Breast epithelium (tissue), 3 donors: ENCODE data around the gene CCDC170.

Experiments
- POLR2A ChIP-seq: fragments of 450-650 bp; IDR thresholded peaks from one replicate; pipeline ENCODE4 v1.6.1; 2016; ENCODE audit warnings: antibody characterized with exemption, mild to moderate bottlenecking, moderate library complexity
- POLR2AphosphoS5 ChIP-seq, 3 donors: sonication (generic); formaldehyde crosslinking; IDR thresholded peaks; one replicate each; pipeline ENCODE4 v1.6.1; 2017; ENCODE audit warnings: antibody characterized with exemption in 3 of 3
- TF ChIP-seq, protein P1 (sequence below), 3 donors: fragments of 450-650 bp; IDR thresholded peaks; one replicate each; pipeline ENCODE4 v1.5.1; 2016 to 2017; ENCODE audit warnings: antibody characterized with exemption in 3 of 3, mild to moderate bottlenecking in 3 of 3, moderate library complexity in 3 of 3

GRCh38 chr6:151664390-151664789 lies 170.6 kb downstream of the CCDC170 start:
- TF ChIP-seq, protein P1, sequence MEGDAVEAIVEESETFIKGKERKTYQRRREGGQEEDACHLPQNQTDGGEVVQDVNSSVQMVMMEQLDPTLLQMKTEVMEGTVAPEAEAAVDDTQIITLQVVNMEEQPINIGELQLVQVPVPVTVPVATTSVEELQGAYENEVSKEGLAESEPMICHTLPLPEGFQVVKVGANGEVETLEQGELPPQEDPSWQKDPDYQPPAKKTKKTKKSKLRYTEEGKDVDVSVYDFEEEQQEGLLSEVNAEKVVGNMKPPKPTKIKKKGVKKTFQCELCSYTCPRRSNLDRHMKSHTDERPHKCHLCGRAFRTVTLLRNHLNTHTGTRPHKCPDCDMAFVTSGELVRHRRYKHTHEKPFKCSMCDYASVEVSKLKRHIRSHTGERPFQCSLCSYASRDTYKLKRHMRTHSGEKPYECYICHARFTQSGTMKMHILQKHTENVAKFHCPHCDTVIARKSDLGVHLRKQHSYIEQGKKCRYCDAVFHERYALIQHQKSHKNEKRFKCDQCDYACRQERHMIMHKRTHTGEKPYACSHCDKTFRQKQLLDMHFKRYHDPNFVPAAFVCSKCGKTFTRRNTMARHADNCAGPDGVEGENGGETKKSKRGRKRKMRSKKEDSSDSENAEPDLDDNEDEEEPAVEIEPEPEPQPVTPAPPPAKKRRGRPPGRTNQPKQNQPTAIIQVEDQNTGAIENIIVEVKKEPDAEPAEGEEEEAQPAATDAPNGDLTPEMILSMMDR (IDR thresholded peaks at IDR 0.05): no peak
- TF ChIP-seq POLR2A (no peak), POLR2AphosphoS5 (IDR thresholded peaks at IDR 0.05) (no peak)
